Body of pancreas (tissue), 4 donors: Measurements from ENCODE around the gene TNRC18.

Source experiments
- POLR2A ChIP-seq, 3 donors: fragments of 450-650 bp; IDR thresholded peaks; one replicate each; pipeline ENCODE4 v1.6.1; 2016; ENCODE audit warnings: antibody characterized with exemption in 3 of 3, mild to moderate bottlenecking in 2 of 3
- TF ChIP-seq, protein P1 (sequence below), 7 experiments: fragments of 450-650 bp in 4 of 7; fragments of 200-600 bp in 3 of 7; sonication (generic) in 3 of 7; IDR thresholded peaks; one replicate each; pipeline ENCODE4 v1.5.1; 2016 to 2019; ENCODE audit warnings: antibody characterized with exemption in 7 of 7

DNA sequence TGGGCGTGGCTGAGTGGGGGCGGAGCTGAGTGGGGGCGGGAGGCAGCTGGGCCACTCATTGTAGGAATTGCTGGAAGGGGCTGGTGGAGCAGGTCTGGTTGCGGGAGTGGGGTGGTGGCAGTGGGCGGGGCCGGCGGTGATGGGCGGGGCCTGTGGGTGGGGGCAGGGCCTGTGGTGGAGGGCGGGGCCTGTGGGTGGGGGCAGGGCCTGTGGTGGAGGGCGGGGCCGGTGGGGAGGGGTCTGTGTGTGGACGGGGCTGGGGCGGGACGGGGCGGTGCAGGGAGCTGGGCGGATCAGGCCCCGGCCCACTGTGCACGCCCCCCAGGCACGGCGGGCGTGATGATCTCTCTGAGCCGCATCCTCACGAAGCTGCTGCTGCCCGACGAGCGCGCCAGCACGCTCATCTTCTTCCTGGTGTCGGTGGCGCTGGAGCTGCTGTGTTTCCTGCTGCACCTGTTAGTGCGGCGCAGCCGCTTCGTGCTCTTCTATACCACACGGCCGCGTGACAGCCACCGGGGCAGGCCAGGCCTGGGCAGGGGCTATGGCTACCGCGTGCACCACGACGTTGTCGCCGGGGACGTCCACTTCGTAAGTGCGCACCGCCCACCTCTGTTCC, 126.9 kb downstream of the TNRC18 start:
- no peak for TF ChIP-seq POLR2A (IDR thresholded peaks at IDR 0.05)
- TF ChIP-seq, protein P1, sequence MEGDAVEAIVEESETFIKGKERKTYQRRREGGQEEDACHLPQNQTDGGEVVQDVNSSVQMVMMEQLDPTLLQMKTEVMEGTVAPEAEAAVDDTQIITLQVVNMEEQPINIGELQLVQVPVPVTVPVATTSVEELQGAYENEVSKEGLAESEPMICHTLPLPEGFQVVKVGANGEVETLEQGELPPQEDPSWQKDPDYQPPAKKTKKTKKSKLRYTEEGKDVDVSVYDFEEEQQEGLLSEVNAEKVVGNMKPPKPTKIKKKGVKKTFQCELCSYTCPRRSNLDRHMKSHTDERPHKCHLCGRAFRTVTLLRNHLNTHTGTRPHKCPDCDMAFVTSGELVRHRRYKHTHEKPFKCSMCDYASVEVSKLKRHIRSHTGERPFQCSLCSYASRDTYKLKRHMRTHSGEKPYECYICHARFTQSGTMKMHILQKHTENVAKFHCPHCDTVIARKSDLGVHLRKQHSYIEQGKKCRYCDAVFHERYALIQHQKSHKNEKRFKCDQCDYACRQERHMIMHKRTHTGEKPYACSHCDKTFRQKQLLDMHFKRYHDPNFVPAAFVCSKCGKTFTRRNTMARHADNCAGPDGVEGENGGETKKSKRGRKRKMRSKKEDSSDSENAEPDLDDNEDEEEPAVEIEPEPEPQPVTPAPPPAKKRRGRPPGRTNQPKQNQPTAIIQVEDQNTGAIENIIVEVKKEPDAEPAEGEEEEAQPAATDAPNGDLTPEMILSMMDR (IDR thresholded peaks at IDR 0.05): no peak
